ENCODE data around the gene SNX22.

GRCh38 chr15:64161688-64162477, 10.4 kb downstream of the SNX22 start:
- no peak; the same call in 1 of the 2 replicates for TF ChIP-seq POLR2AphosphoS5 (IDR thresholded peaks at IDR 0.05; ENCODE audit: low read depth, low read length)
- TF ChIP-seq, protein P1, sequence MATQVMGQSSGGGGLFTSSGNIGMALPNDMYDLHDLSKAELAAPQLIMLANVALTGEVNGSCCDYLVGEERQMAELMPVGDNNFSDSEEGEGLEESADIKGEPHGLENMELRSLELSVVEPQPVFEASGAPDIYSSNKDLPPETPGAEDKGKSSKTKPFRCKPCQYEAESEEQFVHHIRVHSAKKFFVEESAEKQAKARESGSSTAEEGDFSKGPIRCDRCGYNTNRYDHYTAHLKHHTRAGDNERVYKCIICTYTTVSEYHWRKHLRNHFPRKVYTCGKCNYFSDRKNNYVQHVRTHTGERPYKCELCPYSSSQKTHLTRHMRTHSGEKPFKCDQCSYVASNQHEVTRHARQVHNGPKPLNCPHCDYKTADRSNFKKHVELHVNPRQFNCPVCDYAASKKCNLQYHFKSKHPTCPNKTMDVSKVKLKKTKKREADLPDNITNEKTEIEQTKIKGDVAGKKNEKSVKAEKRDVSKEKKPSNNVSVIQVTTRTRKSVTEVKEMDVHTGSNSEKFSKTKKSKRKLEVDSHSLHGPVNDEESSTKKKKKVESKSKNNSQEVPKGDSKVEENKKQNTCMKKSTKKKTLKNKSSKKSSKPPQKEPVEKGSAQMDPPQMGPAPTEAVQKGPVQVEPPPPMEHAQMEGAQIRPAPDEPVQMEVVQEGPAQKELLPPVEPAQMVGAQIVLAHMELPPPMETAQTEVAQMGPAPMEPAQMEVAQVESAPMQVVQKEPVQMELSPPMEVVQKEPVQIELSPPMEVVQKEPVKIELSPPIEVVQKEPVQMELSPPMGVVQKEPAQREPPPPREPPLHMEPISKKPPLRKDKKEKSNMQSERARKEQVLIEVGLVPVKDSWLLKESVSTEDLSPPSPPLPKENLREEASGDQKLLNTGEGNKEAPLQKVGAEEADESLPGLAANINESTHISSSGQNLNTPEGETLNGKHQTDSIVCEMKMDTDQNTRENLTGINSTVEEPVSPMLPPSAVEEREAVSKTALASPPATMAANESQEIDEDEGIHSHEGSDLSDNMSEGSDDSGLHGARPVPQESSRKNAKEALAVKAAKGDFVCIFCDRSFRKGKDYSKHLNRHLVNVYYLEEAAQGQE (IDR thresholded peaks at IDR 0.05; ENCODE audit: insufficient read depth in 1 of 2, low read depth in 2 of 2, low read length in 2 of 2): no peak
- no peak for TF ChIP-seq TAF1 (IDR thresholded peaks at IDR 0.05; ENCODE audit: borderline replicate concordance, insufficient read depth, low read length)
- TF ChIP-seq FOXP2 (optimal IDR thresholded peaks at IDR 0.05; ENCODE audit: borderline replicate concordance, extremely low read depth, extremely low read length, insufficient read depth): no peak
- TF ChIP-seq SIN3A (IDR thresholded peaks at IDR 0.05; ENCODE audit: borderline replicate concordance, insufficient read depth, low read length): no peak

All from PFSK-1 (cell line).